HG03095 (cell line): Measurements from ENCODE around the gene RPL11.
"Not testable (repeated sequence)": the region's sequence is repeated elsewhere in the genome, so short reads cannot be mapped to it uniquely, and the experiment has no call there.

Experiments used
- ATAC-seq: cut with Tn5 transposase; IDR thresholded peaks from one replicate; pipeline ENCODE4 v1.9.1; 2021; ENCODE audit warnings: moderate library complexity; ENCODE audit not compliant: unreplicated experiment

The RPL11 gene

GRCh38 chr1:23684415-23684814, 7.2 kb upstream of the RPL11 start:
- no peak for ATAC-seq

GRCh38 chr1:23685197-23685596, 6.4 kb upstream of the RPL11 start:
- ATAC-seq, result not testable (repeated sequence)

GRCh38 chr1:23687680-23688079, 3.9 kb upstream of the RPL11 start:
- ATAC-seq, result not testable (repeated sequence)

- not testable (repeated sequence) for ATAC-seq
These were observed 3.3 kb upstream of the RPL11 start for GRCh38 chr1:23688281-23688680.

- no peak for ATAC-seq
These were observed 784 bp downstream of the RPL11 start for GRCh38 chr1:23692308-23692871.

- no peak for ATAC-seq
These were observed 2.0 kb downstream of the RPL11 start for GRCh38 chr1:23693599-23693998.

- no peak for ATAC-seq
These were observed 2.8 kb downstream of the RPL11 start for GRCh38 chr1:23694371-23694770.

GRCh38 chr1:23695667-23696066, 4.1 kb downstream of the RPL11 start:
- ATAC-seq, result no peak

GRCh38 chr1:23696335-23696989, 4.9 kb downstream of the RPL11 start:
- no peak for ATAC-seq

GRCh38 chr1:23698466-23698865, 6.9 kb downstream of the RPL11 start:
- ATAC-seq, result no peak

GRCh38 chr1:23699280-23700179, 7.9 kb downstream of the RPL11 start:
- ATAC-seq, result no peak

GRCh38 chr1:23701310-23701709, 9.7 kb downstream of the RPL11 start:
- ATAC-seq, result no peak

GRCh38 chr1:23701996-23702395, 10.4 kb downstream of the RPL11 start:
- ATAC-seq, result no peak

- no peak for ATAC-seq
These were observed 13.4 kb downstream of the RPL11 start for GRCh38 chr1:23704834-23705495.

GRCh38 chr1:23709229-23709628, 17.6 kb downstream of the RPL11 start:
- ATAC-seq, result no peak

- no peak for ATAC-seq
These were observed 26.9 kb downstream of the RPL11 start for GRCh38 chr1:23718482-23718881.

GRCh38 chr1:23719162-23719820, 27.7 kb downstream of the RPL11 start:
- ATAC-seq, result no peak

- ATAC-seq, result peak; percentile 48
These were observed 28.8 kb downstream of the RPL11 start for GRCh38 chr1:23720256-23720995.

GRCh38 chr1:23722652-23723051, 31.0 kb downstream of the RPL11 start:
- no peak for ATAC-seq

- no peak for ATAC-seq
These were observed 35.1 kb downstream of the RPL11 start for GRCh38 chr1:23726686-23727085.
